Loucy (cell line): ENCODE measurements around the gene HIGD1C.

ENCODE experiments used
- EZH2phosphoT487 ChIP-seq: fragments of 200-600 bp; IDR thresholded peaks from 2 replicates; pipeline ENCODE4 v1.6.1; 2018; ENCODE audit warnings: antibody characterized with exemption, mild to moderate bottlenecking, moderate library complexity, borderline replicate concordance
- TF ChIP-seq, protein P1 (sequence below): fragments of 200-600 bp; sonication (generic); conservative IDR thresholded peaks from 2 replicates; pipeline ENCODE4 v1.5.1; 2014; ENCODE audit warnings: mild to moderate bottlenecking, antibody characterized with exemption, low read length

DNA sequence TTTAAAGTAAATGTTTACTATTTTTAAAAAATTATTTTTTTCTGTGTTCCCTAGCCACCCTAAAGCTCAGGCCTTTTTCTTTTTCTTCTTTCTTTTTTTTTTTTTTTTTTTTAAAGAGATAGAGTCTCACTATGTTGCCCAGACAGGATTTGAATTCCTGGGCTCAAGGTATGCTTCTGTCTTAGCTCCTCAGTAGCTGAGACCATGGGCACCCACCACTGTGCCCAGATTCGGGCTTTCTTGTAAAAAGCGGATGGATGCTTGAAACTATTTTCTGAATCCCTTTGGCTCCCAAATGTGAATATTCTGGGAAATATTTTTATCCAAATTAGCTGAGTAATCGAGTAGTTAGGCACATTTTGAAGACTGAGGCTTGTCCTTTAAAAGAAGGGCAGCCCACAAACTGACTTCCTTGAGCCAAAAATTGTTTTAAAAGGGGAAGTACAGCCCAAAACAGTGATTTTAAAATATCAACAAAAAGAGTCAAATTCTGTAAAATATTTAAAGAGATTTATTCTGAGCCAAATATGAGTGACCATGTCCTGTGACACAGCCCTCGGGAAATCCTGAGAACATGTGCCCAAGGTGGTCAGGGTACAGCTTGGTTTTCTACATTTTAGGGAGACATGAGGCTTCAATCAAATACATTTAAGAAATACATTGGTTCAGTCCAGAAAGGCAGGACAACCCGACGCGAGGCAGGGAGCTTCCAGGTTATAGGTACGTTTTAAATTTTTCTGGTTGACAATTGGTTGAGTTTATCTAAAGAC lies 28.8 kb upstream of the HIGD1C start:
- TF ChIP-seq, protein P1, sequence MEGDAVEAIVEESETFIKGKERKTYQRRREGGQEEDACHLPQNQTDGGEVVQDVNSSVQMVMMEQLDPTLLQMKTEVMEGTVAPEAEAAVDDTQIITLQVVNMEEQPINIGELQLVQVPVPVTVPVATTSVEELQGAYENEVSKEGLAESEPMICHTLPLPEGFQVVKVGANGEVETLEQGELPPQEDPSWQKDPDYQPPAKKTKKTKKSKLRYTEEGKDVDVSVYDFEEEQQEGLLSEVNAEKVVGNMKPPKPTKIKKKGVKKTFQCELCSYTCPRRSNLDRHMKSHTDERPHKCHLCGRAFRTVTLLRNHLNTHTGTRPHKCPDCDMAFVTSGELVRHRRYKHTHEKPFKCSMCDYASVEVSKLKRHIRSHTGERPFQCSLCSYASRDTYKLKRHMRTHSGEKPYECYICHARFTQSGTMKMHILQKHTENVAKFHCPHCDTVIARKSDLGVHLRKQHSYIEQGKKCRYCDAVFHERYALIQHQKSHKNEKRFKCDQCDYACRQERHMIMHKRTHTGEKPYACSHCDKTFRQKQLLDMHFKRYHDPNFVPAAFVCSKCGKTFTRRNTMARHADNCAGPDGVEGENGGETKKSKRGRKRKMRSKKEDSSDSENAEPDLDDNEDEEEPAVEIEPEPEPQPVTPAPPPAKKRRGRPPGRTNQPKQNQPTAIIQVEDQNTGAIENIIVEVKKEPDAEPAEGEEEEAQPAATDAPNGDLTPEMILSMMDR: no peak
- no peak for TF ChIP-seq EZH2phosphoT487
